A673 (cell line): ENCODE data around the gene CCDC197.

Experiments used
- EZH2 ChIP-seq: fragments of 200-600 bp; sonication (generic); IDR thresholded peaks from 2 replicates; pipeline ENCODE4 v1.6.1; 2017; ENCODE audit warnings: borderline replicate concordance, low read depth, mild to moderate bottlenecking, mixed read lengths, antibody characterized with exemption, low read length; ENCODE audit not compliant: poor library complexity, severe bottlenecking
- TF ChIP-seq, protein P1 (sequence below): fragments of 300-800, 200-600 bp; sonication (generic); conservative IDR thresholded peaks from 2 replicates; pipeline ENCODE4 v1.5.1; 2017; ENCODE audit warnings: low read depth, mild to moderate bottlenecking, antibody characterized with exemption, low read length, moderate library complexity, mixed read lengths

GRCh38 chr14:93969082-93969828 lies 27.8 kb upstream of the CCDC197 start:
- TF ChIP-seq, protein P1, sequence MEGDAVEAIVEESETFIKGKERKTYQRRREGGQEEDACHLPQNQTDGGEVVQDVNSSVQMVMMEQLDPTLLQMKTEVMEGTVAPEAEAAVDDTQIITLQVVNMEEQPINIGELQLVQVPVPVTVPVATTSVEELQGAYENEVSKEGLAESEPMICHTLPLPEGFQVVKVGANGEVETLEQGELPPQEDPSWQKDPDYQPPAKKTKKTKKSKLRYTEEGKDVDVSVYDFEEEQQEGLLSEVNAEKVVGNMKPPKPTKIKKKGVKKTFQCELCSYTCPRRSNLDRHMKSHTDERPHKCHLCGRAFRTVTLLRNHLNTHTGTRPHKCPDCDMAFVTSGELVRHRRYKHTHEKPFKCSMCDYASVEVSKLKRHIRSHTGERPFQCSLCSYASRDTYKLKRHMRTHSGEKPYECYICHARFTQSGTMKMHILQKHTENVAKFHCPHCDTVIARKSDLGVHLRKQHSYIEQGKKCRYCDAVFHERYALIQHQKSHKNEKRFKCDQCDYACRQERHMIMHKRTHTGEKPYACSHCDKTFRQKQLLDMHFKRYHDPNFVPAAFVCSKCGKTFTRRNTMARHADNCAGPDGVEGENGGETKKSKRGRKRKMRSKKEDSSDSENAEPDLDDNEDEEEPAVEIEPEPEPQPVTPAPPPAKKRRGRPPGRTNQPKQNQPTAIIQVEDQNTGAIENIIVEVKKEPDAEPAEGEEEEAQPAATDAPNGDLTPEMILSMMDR = no peak
- TF ChIP-seq EZH2 = no peak
